ENCODE measurements around the gene ATP8B3. TPM values are rescaled to one million over a fixed set of nuclear protein-coding genes. Genes with fewer than 3 reads are reported as not detected.

ATP8B3 gene
- total and polyA plus RNA-seq, 9 of the 15 experiments (the other 6 are each of a cell fraction or from before 2014, with no cell fraction given), result 1.2 to 12.3 (median 3.8) TPM

DNA sequence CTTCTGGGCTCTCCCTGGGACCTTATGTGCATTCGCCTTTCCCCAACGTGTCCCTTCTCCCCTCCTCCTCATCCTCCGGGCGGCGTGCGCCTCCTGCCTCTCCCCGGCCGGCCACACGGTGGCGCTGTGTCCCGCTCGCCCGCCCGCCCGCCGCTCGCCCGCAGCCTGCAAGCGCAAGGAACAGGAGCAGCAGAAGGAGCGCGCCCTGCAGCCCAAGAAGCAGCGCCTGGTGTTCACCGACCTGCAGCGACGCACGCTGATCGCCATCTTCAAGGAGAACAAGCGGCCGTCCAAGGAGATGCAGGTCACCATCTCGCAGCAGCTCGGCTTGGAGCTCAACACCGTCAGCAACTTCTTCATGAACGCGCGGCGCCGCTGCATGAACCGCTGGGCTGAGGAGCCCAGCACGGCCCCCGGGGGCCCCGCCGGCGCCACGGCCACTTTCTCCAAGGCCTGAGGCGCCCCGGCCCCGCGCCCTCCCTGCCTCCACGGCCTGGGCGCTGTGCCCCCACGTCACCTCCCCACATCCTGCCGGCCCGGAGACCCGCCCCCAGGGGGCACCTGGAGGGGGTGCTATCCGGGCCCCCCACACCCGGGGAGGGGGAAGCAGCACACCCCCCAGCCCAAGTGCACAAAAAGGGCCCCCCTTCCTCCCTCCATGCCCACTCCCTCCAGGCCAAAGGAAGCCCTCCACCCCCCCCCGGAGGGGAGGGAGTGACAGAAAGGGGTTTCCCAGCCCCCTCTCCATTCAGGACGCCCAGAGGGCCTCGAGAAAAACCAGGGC is 36.9 kb downstream of the ATP8B3 start (continued):
- TF ChIP-seq, protein P1, sequence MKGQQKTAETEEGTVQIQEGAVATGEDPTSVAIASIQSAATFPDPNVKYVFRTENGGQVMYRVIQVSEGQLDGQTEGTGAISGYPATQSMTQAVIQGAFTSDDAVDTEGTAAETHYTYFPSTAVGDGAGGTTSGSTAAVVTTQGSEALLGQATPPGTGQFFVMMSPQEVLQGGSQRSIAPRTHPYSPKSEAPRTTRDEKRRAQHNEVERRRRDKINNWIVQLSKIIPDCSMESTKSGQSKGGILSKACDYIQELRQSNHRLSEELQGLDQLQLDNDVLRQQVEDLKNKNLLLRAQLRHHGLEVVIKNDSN (CRISPR knock-in tag; IDR thresholded peaks at IDR 0.05), result peak; percentile 32; the same call in 1 of the 2 replicates
- TF ChIP-seq CBX2 (IDR thresholded peaks at IDR 0.05; ENCODE audit: insufficient read depth, low read length, poor library complexity, severe bottlenecking) (no peak), ZBTB7A (IDR thresholded peaks at IDR 0.05; ENCODE audit: borderline replicate concordance, control insufficient read depth, low read depth, low read length) (peak; percentile 27; the same call in 1 of the 2 replicates), RCOR1 (IDR thresholded peaks at IDR 0.05; ENCODE audit: borderline replicate concordance in 1 of 2, low read depth in 2 of 2, low read length in 2 of 2) (0 out of 4 replicates have a peak, but pooled peaks of 1 of the 2 experiments have one; percentile 5), CBX3 (IDR thresholded peaks at IDR 0.05; ENCODE audit: borderline replicate concordance in 1 of 2, low read length in 2 of 2) (0 out of 3 replicates have a peak, but pooled peaks of 1 of the 2 experiments have one; percentile 21), NRF1 (conservative IDR thresholded peaks at IDR 0.05 in 1 of 2, IDR thresholded peaks at IDR 0.05 in 1 of 2) (peak; percentile 17 to 38; a peak in 2 of 4 replicates), TBP (optimal IDR thresholded peaks at IDR 0.05; ENCODE audit: low read depth, low read length) (no peak), KLF16 (IDR thresholded peaks at IDR 0.05) (no peak), CBFB (CRISPR knock-in tag; IDR thresholded peaks at IDR 0.05) (peak; percentile 70; the same call in 1 of the 2 replicates), SP1 (CRISPR knock-in tag; IDR thresholded peaks at IDR 0.05) (peak; percentile 59; the same call in 1 of the 2 replicates)
- TF ChIP-seq, protein P2, sequence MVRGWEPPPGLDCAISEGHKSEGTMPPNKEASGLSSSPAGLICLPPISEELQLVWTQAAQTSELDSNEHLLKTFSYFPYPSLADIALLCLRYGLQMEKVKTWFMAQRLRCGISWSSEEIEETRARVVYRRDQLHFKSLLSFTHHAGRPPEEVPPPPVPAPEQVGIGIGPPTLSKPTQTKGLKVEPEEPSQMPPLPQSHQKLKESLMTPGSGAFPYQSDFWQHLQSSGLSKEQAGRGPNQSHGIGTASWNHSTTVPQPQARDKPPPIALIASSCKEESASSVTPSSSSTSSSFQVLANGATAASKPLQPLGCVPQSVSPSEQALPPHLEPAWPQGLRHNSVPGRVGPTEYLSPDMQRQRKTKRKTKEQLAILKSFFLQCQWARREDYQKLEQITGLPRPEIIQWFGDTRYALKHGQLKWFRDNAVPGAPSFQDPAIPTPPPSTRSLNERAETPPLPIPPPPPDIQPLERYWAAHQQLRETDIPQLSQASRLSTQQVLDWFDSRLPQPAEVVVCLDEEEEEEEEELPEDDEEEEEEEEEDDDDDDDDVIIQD (CRISPR knock-in tag; IDR thresholded peaks at IDR 0.05), result no peak
- TF ChIP-seq, protein P3, sequence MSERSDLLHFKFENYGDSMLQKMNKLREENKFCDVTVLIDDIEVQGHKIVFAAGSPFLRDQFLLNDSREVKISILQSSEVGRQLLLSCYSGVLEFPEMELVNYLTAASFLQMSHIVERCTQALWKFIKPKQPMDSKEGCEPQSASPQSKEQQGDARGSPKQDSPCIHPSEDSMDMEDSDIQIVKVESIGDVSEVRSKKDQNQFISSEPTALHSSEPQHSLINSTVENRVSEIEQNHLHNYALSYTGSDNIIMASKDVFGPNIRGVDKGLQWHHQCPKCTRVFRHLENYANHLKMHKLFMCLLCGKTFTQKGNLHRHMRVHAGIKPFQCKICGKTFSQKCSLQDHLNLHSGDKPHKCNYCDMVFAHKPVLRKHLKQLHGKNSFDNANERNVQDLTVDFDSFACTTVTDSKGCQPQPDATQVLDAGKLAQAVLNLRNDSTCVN (CRISPR knock-in tag; IDR thresholded peaks at IDR 0.05), result 0 out of 2 replicates have a peak, but pooled peaks have one; percentile 32
